NCI-H128 (cell line): ENCODE results near the gene CDH4.

ENCODE experiments used
- DNase-seq: peaks from one replicate; lab custom pipeline; 2025; ENCODE audit not compliant: unreplicated experiment; lab: John Stamatoyannopoulos, UW

CDH4 gene

DNA sequence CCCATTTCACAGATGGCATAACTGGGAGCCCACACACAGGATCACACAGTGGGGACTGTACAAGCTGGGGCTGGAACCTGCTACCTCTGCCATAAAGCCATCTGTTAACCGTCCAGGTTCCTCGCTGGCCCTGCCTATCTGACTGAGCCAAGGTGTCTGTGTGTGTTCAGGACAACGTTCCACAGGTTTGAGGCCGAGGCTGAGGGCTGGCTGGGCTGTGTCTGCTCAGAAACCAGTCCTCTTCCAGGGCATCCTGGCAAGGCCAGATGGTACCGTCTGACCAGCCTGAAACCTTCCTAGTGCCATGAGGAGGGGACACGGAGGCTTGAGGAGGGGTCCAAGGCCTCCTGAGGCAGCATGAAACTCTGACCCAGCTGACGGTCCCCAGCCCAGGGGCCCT lies 663.0 kb downstream of the CDH4 start:
- DNase-seq, result no peak

- no peak for DNase-seq
Measured at GRCh38 chr20:61916318-61916891, 664.3 kb downstream of the CDH4 start.

- no peak for DNase-seq
Measured at GRCh38 chr20:61917474-61918145, 665.5 kb downstream of the CDH4 start.

DNA sequence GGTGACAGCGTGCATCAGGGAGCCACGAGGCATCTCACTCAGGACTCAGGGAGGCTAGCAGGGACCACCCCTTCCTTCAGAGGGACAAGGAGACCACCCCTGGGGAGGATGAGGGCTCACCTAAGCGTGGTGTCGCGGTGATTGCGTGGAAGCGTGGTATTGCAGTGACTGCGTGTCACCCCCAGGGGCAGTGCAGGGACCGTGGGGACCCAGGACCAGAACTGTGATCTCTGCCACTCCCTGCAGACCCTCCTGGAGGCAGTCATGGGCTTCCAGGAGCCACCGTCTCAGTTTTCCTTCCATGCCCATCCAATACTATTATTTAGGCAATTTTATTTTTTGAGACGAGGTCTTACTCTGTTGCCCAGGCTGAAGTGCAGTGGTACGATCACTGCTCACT lies 666.5 kb downstream of the CDH4 start:
- no peak for DNase-seq

GRCh38 chr20:61919239-61919638 lies 667.2 kb downstream of the CDH4 start:
- DNase-seq, result no peak

- no peak for DNase-seq
Measured at GRCh38 chr20:61919675-61920365, 667.8 kb downstream of the CDH4 start.

- DNase-seq, result no peak
Measured at GRCh38 chr20:61922411-61922810, 670.4 kb downstream of the CDH4 start.

DNA sequence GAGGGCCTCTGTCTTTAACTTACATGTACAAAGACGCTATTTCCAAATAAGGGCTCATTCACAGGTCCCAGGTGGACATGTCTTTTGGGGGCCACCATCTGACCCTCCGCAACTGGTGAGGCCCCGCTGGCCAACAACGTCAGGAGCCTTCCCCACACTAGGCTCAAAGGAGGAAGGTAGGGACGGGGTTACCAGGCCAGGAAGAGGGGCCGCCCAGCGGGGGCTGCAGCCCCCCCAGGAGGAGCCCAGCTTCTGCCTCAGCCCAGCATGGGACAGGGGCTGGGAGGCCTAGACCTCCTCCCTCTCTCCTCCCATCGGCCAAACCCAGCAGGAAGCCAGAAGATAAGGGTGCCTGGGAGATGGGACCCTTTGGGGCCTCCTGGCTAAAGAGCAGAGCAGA lies 670.9 kb downstream of the CDH4 start:
- no peak for DNase-seq

DNA sequence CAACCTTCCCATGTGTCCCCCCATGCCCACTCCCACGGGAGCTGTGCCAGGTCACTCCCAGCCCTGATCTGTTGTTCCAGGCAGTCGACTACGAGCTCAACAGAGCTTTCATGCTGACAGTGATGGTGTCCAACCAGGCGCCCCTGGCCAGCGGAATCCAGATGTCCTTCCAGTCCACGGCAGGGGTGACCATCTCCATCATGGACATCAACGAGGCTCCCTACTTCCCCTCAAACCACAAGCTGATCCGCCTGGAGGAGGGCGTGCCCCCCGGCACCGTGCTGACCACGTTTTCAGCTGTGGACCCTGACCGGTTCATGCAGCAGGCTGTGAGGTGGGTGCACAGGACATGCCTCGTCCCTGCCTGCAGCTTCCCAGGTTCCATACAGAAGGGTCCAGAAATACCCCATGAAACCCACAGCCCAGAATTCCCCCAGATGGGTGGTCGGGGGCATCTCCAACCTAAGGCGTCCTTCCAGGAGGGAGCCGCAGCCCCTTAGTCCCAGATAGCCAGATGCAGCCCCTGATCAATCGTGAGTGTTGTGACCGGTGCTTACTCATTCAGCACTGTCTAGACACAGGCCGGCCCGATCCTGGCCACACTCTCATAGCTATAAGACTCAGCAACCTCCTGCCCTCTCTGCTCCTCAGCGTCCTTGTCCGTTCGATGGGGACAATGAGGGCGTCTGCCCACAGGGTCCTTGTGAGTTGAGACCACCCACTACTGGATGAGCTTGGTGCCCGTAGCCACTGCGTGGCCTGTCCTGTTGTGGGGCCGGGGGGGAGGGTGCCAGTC lies 671.5 kb downstream of the CDH4 start:
- DNase-seq, result no peak

DNA sequence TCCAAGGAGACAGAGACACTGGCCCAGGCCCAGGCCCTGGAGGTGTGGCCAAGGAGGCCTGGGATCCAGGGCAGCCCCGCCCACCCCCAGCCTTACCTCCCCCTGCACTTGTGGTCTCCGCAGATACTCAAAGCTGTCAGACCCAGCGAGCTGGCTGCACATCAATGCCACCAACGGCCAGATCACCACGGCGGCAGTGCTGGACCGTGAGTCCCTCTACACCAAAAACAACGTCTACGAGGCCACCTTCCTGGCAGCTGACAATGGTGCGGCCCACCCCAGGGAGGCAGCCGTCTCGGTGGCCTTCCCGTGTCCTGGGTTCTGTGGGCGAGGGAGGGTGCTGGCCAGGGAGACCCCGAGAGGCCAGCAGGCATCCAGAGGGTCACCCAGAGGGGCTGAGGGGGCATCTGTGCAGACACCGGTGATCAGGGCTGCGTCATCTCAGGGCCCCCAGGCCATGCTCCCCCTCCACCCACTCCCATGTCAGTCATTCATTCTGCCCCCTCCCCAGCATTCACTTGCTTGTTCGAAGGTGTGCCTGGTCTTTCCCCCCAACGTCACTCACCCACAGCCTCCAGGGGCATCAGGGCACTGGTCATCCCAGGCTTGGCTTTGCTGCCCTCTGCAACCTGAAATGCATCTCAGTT lies 672.3 kb downstream of the CDH4 start:
- no peak for DNase-seq

DNA sequence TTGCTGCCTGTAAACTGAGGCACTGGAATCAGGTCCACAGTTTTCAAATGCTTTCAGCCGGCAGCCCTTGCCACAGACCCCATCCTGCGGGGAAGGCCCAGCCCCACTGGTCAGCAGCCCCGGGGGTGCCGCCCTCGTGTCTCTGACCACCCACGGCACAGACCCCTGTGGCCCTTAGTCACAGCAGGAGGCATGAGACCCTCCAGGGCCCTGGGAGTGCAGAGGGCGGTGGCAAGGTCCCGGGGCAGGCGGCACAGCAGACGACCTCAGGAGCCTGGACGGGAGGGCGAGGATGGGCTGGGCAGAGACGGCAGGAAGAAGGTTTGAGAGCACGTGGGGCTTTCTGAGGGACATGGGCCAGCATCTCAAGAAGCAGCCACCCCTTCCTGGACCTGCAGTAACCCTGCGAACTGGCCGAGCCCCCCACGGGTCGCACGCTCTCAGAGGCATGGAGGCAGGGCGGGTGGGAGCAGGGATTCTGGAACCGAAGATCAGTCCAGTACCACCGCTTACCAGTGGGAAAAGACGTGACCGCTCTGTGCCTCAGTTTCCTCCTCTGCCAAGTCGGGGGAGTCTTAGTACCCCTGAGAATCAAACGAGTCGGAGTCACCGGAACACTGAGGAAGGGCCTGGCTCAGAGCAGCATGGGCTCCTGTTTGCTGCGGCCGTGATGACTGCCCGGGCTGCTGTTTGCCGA lies 672.9 kb downstream of the CDH4 start:
- DNase-seq, result no peak

GRCh38 chr20:61925555-61926252 lies 673.6 kb downstream of the CDH4 start:
- no peak for DNase-seq

DNA sequence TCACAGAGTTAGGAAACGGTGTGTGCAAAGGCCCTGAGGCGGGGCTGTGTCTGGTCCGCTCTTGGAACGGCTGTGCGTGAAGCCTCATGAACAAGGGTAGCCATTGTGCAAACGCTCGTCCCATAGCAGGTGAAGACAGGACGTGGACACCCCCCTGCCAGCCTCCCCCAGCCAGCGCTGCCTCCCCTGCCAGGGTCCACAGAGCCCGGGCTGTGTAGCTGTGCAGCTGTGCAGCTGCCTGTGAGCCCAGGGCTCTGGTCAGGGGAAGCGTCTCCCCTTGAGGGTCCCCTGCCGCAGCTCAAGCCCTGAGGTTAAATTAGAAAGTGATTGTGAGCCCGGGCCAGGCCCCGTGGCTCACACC lies 674.2 kb downstream of the CDH4 start:
- DNase-seq, result no peak

DNA sequence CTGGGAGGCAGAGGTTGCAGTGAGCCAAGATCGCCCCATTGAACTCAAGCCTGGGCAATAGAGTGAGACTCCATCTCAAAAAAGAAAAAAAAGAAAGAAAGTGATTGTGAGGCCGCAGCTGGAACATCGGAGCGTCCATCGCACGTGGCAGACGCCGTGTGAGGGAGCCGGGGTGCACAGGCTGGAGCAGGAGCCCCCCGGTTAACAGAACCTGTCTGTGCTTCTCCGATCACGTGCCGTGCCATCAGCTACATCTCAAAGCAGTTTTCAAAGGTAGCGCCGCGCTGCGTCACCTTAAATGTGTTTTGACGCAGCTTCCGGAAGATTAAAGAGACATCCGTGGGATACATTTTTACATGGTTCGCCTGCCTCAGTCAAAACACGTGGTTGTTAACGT lies 674.7 kb downstream of the CDH4 start:
- DNase-seq, result no peak

GRCh38 chr20:61927193-61927825 lies 675.2 kb downstream of the CDH4 start:
- no peak for DNase-seq

DNA sequence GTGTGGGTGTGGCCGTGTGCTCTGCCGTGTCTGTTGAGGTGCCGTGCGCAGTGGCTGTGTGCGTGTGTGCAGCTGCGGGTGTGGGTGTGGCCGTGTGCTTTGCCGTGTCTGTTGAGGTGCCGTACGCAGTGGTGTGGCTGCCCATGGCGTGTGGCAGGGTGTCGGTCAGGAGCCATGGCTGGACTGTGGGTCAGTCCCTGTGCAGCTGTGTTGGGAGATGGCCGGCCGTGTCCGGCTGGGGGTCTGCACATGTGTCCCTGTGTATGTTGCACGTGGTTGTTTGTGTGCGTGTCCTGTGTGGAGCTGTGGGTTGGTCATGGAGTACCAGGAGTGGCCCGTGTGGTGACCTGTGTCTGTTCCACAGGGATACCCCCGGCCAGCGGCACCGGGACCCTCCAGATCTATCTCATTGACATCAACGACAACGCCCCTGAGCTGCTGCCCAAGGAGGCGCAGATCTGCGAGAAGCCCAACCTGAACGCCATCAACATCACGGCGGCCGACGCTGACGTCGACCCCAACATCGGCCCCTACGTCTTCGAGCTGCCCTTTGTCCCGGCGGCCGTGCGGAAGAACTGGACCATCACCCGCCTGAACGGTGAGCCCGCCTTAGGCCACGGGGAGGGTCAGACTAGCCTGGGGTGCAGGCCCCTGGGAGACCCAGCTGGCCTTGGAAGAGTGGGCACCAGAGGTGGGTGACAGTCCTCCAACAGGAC lies 675.9 kb downstream of the CDH4 start:
- DNase-seq, result no peak

- no peak for DNase-seq
Measured at GRCh38 chr20:61929561-61929960, 677.5 kb downstream of the CDH4 start.

GRCh38 chr20:61929971-61930666 lies 678.1 kb downstream of the CDH4 start:
- no peak for DNase-seq
